ENCODE results near the gene PIGR. TPM values are rescaled to one million over a fixed set of nuclear protein-coding genes. Genes with fewer than 3 reads are reported as not detected.

PIGR gene
- total and polyA plus RNA-seq, 2 of the 8 experiments (the other 6 are each of a cell fraction or from before 2014, with no cell fraction given) = not detected

DNA sequence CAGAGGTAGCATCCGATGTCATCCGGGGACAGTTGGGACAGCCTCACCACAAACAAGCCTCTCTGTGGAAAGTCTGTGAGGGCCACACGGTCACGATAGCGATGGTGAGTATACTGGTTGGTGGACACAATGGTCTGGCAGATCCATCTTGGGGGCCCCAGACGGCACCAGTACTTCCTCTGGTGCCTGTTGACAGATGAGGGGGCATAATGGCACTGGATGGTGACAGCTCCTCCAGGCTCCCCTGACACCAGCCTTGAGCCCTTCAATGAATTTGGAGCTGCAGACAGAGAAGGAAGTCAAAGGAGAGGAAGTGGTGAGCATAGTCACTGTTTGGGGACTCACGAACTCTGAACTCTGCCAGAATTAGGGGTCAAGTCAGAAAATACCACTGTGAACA, 16.0 kb upstream of the PIGR start:
- H3K18ac ChIP-seq (ENCODE audit: extremely low read depth, low read length) = no peak overlapping the region
- no peak overlapping the region for H3K14ac ChIP-seq (ENCODE audit: insufficient read length)
- DNase-seq (ENCODE audit: low read depth in 1 of 2, low spot score in 2 of 2) (no peak), FAIRE-seq (no peak)
- H4K8ac ChIP-seq (ENCODE audit: extremely low read depth, insufficient read depth, low read length) = no peak overlapping the region
- no peak overlapping the region for H3K23ac ChIP-seq (ENCODE audit: insufficient read length)
- H3K56ac ChIP-seq (replicated peaks; ENCODE audit: insufficient read length, low read depth, low read length) = no peak overlapping the region
- no peak overlapping the region for H3K4ac ChIP-seq (replicated peaks; ENCODE audit: insufficient read length, low read depth, low read length)
- H3K79me1 ChIP-seq (ENCODE audit: low read depth, low read length) = no peaks in the 10 kb centered on the region
- H2AFZ ChIP-seq (ENCODE audit: low read length) = no peak overlapping the region
- ChIA-PET CTCF (ENCODE audit: partially characterized antibody) (interaction anchor here (1.2 to 9.3 kb wide), 6 partner anchors 12 to 51 kb away, joined by 3 to 77 read pairs (median 9); no protein-coding TSS in a partner anchor), POLR2A (ENCODE audit: partially characterized antibody) (no interaction called here)
- H2BK12ac ChIP-seq (ENCODE audit: low read depth, low read length) = no peak overlapping the region
- no peak overlapping the region for H3K4me3 ChIP-seq (ENCODE audit: extremely low read depth in 1 of 4, insufficient read depth in 2 of 4, low read depth in 3 of 4, low read length in 4 of 4)
- H3K27me3 ChIP-seq (replicated peaks in 1 of 4; ENCODE audit: control insufficient read depth in 3 of 4, extremely low read depth in 1 of 4, insufficient read depth in 3 of 4, low read length in 3 of 4) = no peaks in the 10 kb centered on the region
- H3K27ac ChIP-seq (ENCODE audit: low read depth, low read length) = no peak overlapping the region
- no peaks in the 10 kb centered on the region for H3K9me3 ChIP-seq (ENCODE audit: insufficient read depth in 2 of 2, low read depth in 1 of 2, low read length in 1 of 2)
- no peaks in the 10 kb centered on the region for H3K36me3 ChIP-seq (ENCODE audit: control insufficient read depth in 2 of 4, insufficient read depth in 4 of 4, low read length in 3 of 4)
- H3K9ac ChIP-seq (replicated peaks in 1 of 4; ENCODE audit: extremely low read depth in 1 of 4, low read depth in 3 of 4, low read length in 3 of 4) = no peak overlapping the region
- H2BK20ac ChIP-seq (ENCODE audit: low read length) = no peak overlapping the region
- no peak overlapping the region for H2BK15ac ChIP-seq (ENCODE audit: low read length)
- no peak overlapping the region for H2BK120ac ChIP-seq (replicated peaks; ENCODE audit: low read depth, low read length)
- H4K5ac ChIP-seq (ENCODE audit: insufficient read length, low read depth, low read length) = no peak overlapping the region
- WGBS, 2 experiments (ENCODE audit: extremely low coverage in 1 of 2, insufficient coverage in 1 of 2, insufficient read length in 1 of 2, insufficient replicate concordance in 2 of 2, low coverage in 1 of 2, low lambda C conversion rate in 2 of 2, missing lambda C conversion rate in 1 of 2) = 94% methylated on average over 7 of the region's 7 CpGs; no CpG with 5 or more reads in 1 of the 2 experiments
- H3K4me2 ChIP-seq (ENCODE audit: insufficient read depth in 1 of 2, low read depth in 2 of 2, low read length in 2 of 2) = no peak overlapping the region
- H2AK5ac ChIP-seq (ENCODE audit: low read depth, low read length) = no peak overlapping the region
- no peak overlapping the region for H2BK5ac ChIP-seq (ENCODE audit: low read depth, low read length)
- H4K91ac ChIP-seq (replicated peaks; ENCODE audit: insufficient read length, low read length) = no peak overlapping the region
- H3K4me1 ChIP-seq (replicated peaks in 1 of 4; ENCODE audit: control insufficient read depth in 3 of 4, insufficient read depth in 4 of 4, low read length in 3 of 4) = no peaks in the 10 kb centered on the region
- no peaks in the 10 kb centered on the region for H4K20me1 ChIP-seq (replicated peaks in 1 of 2; ENCODE audit: control insufficient read depth in 1 of 2, insufficient read depth in 2 of 2, low read length in 2 of 2)
- H3K23me2 ChIP-seq (ENCODE audit: low read depth, low read length) = no peaks in the 10 kb centered on the region
- H3K79me2 ChIP-seq (ENCODE audit: control insufficient read depth in 1 of 2, insufficient read depth in 2 of 2, low read length in 2 of 2) = no peaks in the 10 kb centered on the region
- no peak for TF ChIP-seq MAX (IDR thresholded peaks at IDR 0.05)
- no peak for TF ChIP-seq CBX8 (IDR thresholded peaks at IDR 0.05; ENCODE audit: borderline replicate concordance, low read depth, low read length)
- no peak for TF ChIP-seq SP1 (IDR thresholded peaks at IDR 0.05; ENCODE audit: low read depth, low read length)
- TF ChIP-seq HDAC6 (IDR thresholded peaks at IDR 0.05; ENCODE audit: low read depth, low read length) = no peak
- no peak for TF ChIP-seq SRF (IDR thresholded peaks at IDR 0.05; ENCODE audit: low read depth, low read length)
- no peak for TF ChIP-seq POLR2A (IDR thresholded peaks at IDR 0.05; ENCODE audit: control extremely low read depth in 1 of 2, low read depth in 2 of 2, low read length in 2 of 2)
- no peak for TF ChIP-seq JUN (IDR thresholded peaks at IDR 0.05; ENCODE audit: low read depth, low read length)
- TF ChIP-seq BCL11A (IDR thresholded peaks at IDR 0.05; ENCODE audit: low read depth in 2 of 2, low read length in 2 of 2) = no peak
- no peak for TF ChIP-seq JUND (IDR thresholded peaks at IDR 0.05; ENCODE audit: low read length)
- no peak for TF ChIP-seq TAF1 (IDR thresholded peaks at IDR 0.05; ENCODE audit: low read depth, low read length)
- TF ChIP-seq TAF7 (optimal IDR thresholded peaks at IDR 0.05; ENCODE audit: borderline replicate concordance, low read depth, low read length) = no peak
- no peak for TF ChIP-seq BACH1 (IDR thresholded peaks at IDR 0.05; ENCODE audit: low read length)
- TF ChIP-seq, protein P1, sequence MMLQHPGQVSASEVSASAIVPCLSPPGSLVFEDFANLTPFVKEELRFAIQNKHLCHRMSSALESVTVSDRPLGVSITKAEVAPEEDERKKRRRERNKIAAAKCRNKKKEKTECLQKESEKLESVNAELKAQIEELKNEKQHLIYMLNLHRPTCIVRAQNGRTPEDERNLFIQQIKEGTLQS (IDR thresholded peaks at IDR 0.05; ENCODE audit: insufficient read depth, low read depth, low read length) = no peak
- TF ChIP-seq, protein P2, sequence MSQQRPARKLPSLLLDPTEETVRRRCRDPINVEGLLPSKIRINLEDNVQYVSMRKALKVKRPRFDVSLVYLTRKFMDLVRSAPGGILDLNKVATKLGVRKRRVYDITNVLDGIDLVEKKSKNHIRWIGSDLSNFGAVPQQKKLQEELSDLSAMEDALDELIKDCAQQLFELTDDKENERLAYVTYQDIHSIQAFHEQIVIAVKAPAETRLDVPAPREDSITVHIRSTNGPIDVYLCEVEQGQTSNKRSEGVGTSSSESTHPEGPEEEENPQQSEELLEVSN (IDR thresholded peaks at IDR 0.05) = no peak
